Measurements from ENCODE around the gene ZNF311.
A peak's percentile ranks its signal among the peaks of the same experiment; 100 is the strongest.

ZNF311 gene

GRCh38 chr6:28983838-28984237, 21.3 kb downstream of the ZNF311 start:
- DNase-seq (ENCODE audit: extremely low spot score): no peak
- POLR2A ChIA-PET: no interaction called here
- no peak for TF ChIP-seq CTCF (IDR thresholded peaks at IDR 0.05; ENCODE audit: control extremely low read depth, extremely low read depth, low read depth, missing control alignments)
- CTCF ChIA-PET: interaction anchor here (1.4 kb wide), 1 partner anchor 147 kb away, joined by 3 read pairs; no protein-coding TSS in a partner anchor

- ChIA-PET CTCF (interaction anchor here (0.9 to 1.4 kb wide), 2 partner anchors 30 to 145 kb away, joined by 4 read pairs; no protein-coding TSS in a partner anchor), POLR2A (no interaction called here)
- no peak for TF ChIP-seq CTCF (IDR thresholded peaks at IDR 0.05; ENCODE audit: control extremely low read depth, extremely low read depth, low read depth, missing control alignments)
- DNase-seq (ENCODE audit: extremely low spot score): no peak
These were observed 22.4 kb downstream of the ZNF311 start for GRCh38 chr6:28982476-28983266.

GRCh38 chr6:28981833-28982475, 23.2 kb downstream of the ZNF311 start:
- DNase-seq (ENCODE audit: extremely low spot score): peak; percentile 62
- ChIA-PET POLR2A (no interaction called here), CTCF (interaction anchor here (1.4 to 1.8 kb wide), 5 partner anchors 13 to 144 kb away, joined by 3 to 12 read pairs (median 5); no protein-coding TSS in a partner anchor)

GRCh38 chr6:28981431-28981832, 23.7 kb downstream of the ZNF311 start:
- POLR2A ChIA-PET: no interaction called here
- no peak for DNase-seq (ENCODE audit: extremely low spot score)

More at GRCh38 chr6:28981833-28982475, 23.2 kb downstream of the ZNF311 start:
- TF ChIP-seq CTCF (IDR thresholded peaks at IDR 0.05; ENCODE audit: control extremely low read depth, extremely low read depth, low read depth, missing control alignments): no peak

GRCh38 chr6:28980852-28981430, 24.2 kb downstream of the ZNF311 start:
- ChIA-PET CTCF (interaction anchor here (1.3 to 1.8 kb wide), 7 partner anchors 12 to 143 kb away, joined by 3 to 12 read pairs (median 4); no protein-coding TSS in a partner anchor), POLR2A (no interaction called here)
- peak; percentile 51 for DNase-seq (ENCODE audit: extremely low spot score)
- TF ChIP-seq CTCF (IDR thresholded peaks at IDR 0.05; ENCODE audit: control extremely low read depth, extremely low read depth, low read depth, missing control alignments): no peak

More at GRCh38 chr6:28981431-28981832, 23.7 kb downstream of the ZNF311 start:
- CTCF ChIA-PET: interaction anchor here (1.3 to 1.8 kb wide), 7 partner anchors 12 to 144 kb away, joined by 3 to 12 read pairs (median 4); no protein-coding TSS in a partner anchor
- no peak for TF ChIP-seq CTCF (IDR thresholded peaks at IDR 0.05; ENCODE audit: control extremely low read depth, extremely low read depth, low read depth, missing control alignments)

GRCh38 chr6:28980137-28980851, 24.8 kb downstream of the ZNF311 start:
- POLR2A ChIA-PET: no interaction called here
- no peak for TF ChIP-seq CTCF (IDR thresholded peaks at IDR 0.05; ENCODE audit: control extremely low read depth, extremely low read depth, low read depth, missing control alignments)

More at GRCh38 chr6:28980137-28980851, 24.8 kb downstream of the ZNF311 start:
- CTCF ChIA-PET: interaction anchor here (1.3 to 1.8 kb wide), 6 partner anchors 11 to 143 kb away, joined by 3 to 12 read pairs (median 4); no protein-coding TSS in a partner anchor
- no peak for DNase-seq (ENCODE audit: extremely low spot score)

Measured in GM10248 (cell line).